GM10248 (cell line): ENCODE data around the gene PDLIM1.

Experiments
- CTCF ChIA-PET: fragments of 300-600 bp; sonication (Branson Sonifier 250); formaldehyde crosslinking; extraction: SDS; loops from one replicate; lab custom pipeline; 2021; ENCODE audit warnings: antibody characterized with exemption; lab: Yijun Ruan, JAX
- POLR2A ChIA-PET: fragments of 350-650 bp; sonication (Branson Sonifier 250); formaldehyde crosslinking; extraction: SDS; loops from one replicate; lab custom pipeline; 2020; ENCODE audit warnings: antibody characterized with exemption; lab: Yijun Ruan, JAX
- DNase-seq: peaks from one replicate; pipeline ENCODE4 v3.0.0; 2012; ENCODE audit errors: extremely low spot score
- TF ChIP-seq, protein P1 (sequence below): IDR thresholded peaks from 2 replicates; pipeline ENCODE4 v1.5.1; 2012; ENCODE audit warnings: mild to moderate bottlenecking, low read depth; ENCODE audit errors: extremely low read depth, missing control alignments, control extremely low read depth

Gene PDLIM1

DNA sequence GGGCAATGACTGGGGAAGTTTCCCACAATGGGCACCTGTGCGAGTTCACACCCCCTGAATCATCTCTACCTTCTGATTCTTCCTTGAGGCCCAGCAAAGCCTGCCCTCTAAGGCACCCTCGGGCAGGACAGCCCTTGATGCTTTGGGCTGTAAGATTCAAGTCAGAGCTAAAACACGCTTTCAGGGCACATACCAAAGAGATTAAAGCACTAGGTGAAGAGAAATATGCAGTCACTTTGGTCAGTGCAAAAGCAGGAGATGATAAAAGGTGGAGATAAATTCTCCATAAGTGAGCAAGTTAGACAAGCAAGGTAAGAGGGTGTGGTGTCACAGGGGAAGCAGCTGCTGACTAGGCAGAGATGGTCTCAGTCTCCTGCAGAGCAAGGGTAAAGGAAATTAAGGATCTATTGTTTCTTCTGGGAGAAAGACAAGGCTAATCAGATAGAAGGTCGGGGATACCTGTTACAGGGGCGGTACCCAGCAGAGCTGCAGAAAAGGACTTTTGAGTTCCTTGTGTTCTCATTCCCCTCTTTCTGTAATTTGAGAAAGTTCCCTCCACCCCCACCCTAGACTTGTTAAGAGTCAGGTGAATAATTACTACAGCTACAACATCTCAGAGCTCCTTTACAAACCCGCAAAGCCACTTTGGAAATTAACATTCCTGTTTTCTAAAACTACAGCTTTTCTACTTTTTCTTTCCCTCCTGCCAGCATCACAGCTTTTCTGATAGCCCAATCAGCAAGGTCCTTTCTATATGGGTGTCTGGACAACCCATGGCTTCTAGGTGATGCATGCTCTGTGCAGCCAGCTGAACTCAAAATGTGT, 26.4 kb downstream of the PDLIM1 start:
- CTCF ChIA-PET: interaction anchor here (0.8 to 3.6 kb wide), 6 partner anchors 14 to 101 kb away, joined by 3 to 24 read pairs (median 3); no protein-coding TSS in a partner anchor
- TF ChIP-seq, protein P1, sequence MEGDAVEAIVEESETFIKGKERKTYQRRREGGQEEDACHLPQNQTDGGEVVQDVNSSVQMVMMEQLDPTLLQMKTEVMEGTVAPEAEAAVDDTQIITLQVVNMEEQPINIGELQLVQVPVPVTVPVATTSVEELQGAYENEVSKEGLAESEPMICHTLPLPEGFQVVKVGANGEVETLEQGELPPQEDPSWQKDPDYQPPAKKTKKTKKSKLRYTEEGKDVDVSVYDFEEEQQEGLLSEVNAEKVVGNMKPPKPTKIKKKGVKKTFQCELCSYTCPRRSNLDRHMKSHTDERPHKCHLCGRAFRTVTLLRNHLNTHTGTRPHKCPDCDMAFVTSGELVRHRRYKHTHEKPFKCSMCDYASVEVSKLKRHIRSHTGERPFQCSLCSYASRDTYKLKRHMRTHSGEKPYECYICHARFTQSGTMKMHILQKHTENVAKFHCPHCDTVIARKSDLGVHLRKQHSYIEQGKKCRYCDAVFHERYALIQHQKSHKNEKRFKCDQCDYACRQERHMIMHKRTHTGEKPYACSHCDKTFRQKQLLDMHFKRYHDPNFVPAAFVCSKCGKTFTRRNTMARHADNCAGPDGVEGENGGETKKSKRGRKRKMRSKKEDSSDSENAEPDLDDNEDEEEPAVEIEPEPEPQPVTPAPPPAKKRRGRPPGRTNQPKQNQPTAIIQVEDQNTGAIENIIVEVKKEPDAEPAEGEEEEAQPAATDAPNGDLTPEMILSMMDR: no peak
- no peak for DNase-seq
- POLR2A ChIA-PET: no interaction called here

DNA sequence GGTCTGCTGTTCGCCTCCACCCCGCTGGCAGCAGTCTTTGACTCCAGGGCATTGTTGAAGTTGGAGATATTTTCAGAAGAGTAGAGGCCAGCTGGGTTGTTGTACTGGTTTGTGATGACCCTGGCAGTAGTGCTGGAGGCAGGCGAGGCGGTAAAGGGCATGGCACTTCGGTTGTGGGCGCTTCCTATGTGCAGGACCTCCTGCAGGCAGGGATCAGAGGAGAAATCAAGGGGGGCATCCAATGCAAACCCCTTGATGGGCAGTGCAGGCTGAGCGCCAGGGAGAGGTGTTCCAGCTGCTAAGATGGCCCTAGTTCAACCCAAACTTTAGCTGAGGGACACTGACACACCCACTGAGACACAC, 27.0 kb downstream of the PDLIM1 start:
- TF ChIP-seq, protein P1: no peak
- ChIA-PET CTCF (interaction anchor here (1.7 to 3.6 kb wide), 2 partner anchors 18 to 23 kb away, joined by 4 to 24 read pairs; no protein-coding TSS in a partner anchor), POLR2A (no interaction called here)
- no peak for DNase-seq

DNA sequence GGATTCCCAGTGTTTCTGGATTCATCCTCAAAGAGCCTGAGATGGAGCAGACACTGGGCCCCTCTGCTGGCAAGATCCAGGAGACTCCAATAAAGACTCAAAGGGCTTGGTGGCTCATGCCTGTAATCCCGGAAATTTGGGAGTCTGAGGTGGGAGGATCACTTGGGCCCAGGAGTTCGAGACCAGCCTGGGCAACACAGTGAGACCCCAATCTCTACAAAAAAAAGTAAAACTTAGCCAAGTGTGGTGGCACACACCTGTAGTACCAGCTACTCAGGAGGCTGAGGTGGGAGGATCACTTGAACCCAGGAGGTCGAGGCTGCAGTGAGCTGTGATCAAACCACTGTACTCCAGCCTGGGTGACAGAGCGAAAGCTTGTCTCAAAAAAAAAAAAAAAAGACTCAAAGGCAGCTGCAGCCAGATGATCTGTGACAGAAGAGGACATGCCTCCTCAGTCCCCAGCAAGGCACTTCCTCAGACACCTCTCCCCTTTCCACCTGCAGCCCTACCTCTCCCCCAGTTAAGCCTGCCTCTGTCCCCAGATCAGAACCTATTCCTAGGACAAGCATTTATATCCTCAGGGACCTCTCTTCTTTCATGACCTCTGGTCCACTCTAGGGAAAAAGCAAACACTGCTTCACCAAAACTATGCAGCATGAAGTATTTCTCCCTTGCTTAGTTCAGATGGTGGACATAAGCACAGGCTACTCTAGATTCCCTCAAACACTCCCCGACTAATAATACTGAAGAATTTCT, 27.9 kb downstream of the PDLIM1 start:
- no peak for DNase-seq
- POLR2A ChIA-PET: no interaction called here
- TF ChIP-seq, protein P1: no peak
- CTCF ChIA-PET: interaction anchor here (1.3 to 3.6 kb wide), 2 partner anchors 14 to 17 kb away, joined by 3 to 24 read pairs; no protein-coding TSS in a partner anchor

DNA sequence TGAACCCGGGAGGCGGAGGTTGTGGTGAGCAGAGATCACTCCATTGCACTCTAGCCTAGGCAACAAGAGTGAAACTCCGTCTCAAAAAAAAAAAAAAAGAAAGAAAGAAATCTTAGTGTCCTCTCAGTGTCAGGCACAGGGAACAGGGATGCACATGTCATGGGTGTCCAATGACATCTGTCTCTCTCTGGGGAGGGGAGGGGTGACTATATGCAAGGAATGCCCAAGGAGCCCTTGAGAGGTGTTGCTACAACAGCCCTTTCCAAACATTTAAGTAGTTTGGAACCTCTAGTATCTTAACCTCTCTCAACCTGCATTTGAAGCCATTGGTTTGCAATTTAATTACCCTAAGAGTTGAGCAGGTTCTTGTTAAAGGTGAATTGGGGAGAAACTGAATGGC, 28.9 kb downstream of the PDLIM1 start:
- DNase-seq: no peak
- CTCF ChIA-PET: interaction anchor here (1.3 to 6.5 kb wide), 2 partner anchors 15 kb away, joined by 3 to 57 read pairs; no protein-coding TSS in a partner anchor

DNA sequence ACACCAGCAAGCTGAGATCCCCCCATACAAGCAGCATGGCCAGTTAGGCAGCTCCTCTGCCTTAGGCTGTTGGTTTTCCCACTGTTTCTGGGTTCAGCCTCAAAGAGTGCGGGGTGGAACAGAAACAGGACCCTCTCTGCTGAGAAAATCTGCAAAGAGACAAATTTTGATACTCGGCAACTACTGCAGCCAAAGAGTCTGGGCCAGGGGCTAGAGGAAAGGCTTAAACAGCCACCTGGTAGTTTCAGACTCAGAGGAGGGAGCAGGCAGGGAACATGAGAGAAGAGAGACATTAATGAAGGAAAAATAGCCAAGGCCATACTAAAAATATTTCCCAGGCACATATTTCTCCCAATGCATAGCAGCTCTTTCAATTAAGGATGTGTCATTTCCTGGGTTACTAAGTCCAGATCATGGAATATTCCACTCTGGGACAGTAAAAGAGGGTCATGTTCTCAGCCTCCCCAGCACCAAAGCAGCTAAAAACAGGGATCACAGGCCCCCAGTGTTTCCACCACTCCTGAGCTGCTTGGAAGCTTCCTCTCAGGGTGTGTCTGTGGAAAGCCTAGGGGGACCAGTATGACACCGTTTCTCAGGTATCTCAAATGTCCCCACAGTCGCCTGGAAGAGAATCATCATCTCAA, 29.8 kb downstream of the PDLIM1 start:
- ChIA-PET POLR2A (interaction anchor here (1.5 kb wide), 1 partner anchor 36 kb away, joined by 4 read pairs; no protein-coding TSS in a partner anchor), CTCF (interaction anchor here (1.0 to 6.5 kb wide), 6 partner anchors 14 to 114 kb away, joined by 3 to 57 read pairs (median 8); no protein-coding TSS in a partner anchor)
- no peak for DNase-seq
- TF ChIP-seq, protein P1: no peak

More for the DNA sequence above, 28.9 kb downstream of the PDLIM1 start:
- TF ChIP-seq, protein P1: no peak
- POLR2A ChIA-PET: no interaction called here
